GM23338 (cell line): ENCODE data around the gene AGPAT3.

Source experiments
- CREB1 ChIP-seq: fragments of 250-450 bp; sonication (Bioruptor Pico); IDR thresholded peaks from 2 replicates; pipeline ENCODE4 v1.5.0; 2020; ENCODE audit warnings: low read depth, mild to moderate bottlenecking, moderate library complexity
- EZH2 ChIP-seq: fragments of 200-600 bp; sonication (generic); IDR thresholded peaks from one replicate; pipeline ENCODE4 v1.8.0; 2017; ENCODE audit warnings: antibody characterized with exemption, mild to moderate bottlenecking, low read depth; ENCODE audit not compliant: unreplicated experiment
- EZH2phosphoT487 ChIP-seq: fragments of 200-600 bp; sonication (generic); IDR thresholded peaks from one replicate; pipeline ENCODE4 v1.8.1; 2018; ENCODE audit warnings: antibody characterized with exemption; ENCODE audit not compliant: unreplicated experiment
- JUNB ChIP-seq: IDR thresholded peaks from one replicate; pipeline ENCODE4 v1.6.1; 2016; ENCODE audit warnings: antibody characterized with exemption; ENCODE audit not compliant: unreplicated experiment
- NANOG ChIP-seq: IDR thresholded peaks from 2 replicates; pipeline ENCODE4 v1.6.1; 2016; ENCODE audit warnings: antibody characterized with exemption, borderline replicate concordance
- POLR2AphosphoS5 ChIP-seq: IDR thresholded peaks from 2 replicates; pipeline ENCODE4 v1.6.1; 2016; ENCODE audit warnings: antibody characterized with exemption, low read depth
- STAT1 ChIP-seq: IDR thresholded peaks from one replicate; pipeline ENCODE4 v1.6.1; 2016; ENCODE audit warnings: antibody characterized with exemption; ENCODE audit not compliant: unreplicated experiment
- ZNF114 ChIP-seq: fragments of 250-450 bp; sonication (Bioruptor Pico); IDR thresholded peaks from 2 replicates; pipeline ENCODE4 v1.5.0; 2020; ENCODE audit warnings: mild to moderate bottlenecking, moderate library complexity
- TF ChIP-seq, protein P1 (sequence below), 2 experiments: fragments of 200-600 bp in 1 of 2; sonication (generic) in 1 of 2; conservative IDR thresholded peaks; 2 replicates each; pipeline versions ENCODE4 v1.5.1 to v1.6.1; 2016 to 2017; ENCODE audit warnings: antibody characterized with exemption in 2 of 2, low read depth in 2 of 2, mild to moderate bottlenecking in 2 of 2, moderate library complexity in 1 of 2
- TF ChIP-seq, protein P2 (sequence below): IDR thresholded peaks from one replicate; pipeline ENCODE4 v1.6.1; 2018; ENCODE audit warnings: antibody characterized with exemption; ENCODE audit not compliant: unreplicated experiment

DNA sequence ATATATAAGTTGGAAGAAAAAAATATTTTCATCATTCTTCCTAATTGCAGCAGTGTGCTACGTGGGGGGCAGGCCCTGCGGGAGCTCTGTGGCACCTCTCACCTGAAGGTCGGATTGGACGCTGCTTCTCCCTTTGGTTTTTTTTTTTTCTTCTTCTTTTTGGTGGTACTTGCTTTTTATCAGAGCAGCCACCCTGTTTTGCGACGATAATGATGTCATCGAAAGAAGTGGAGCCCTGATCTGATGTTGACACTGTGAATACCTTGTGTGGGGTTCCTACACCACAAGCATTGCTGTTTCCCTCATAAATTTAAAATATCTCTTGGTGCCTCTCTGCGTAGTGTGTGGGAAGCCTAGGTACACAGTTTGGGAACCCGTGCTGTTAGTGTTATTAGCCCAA lies 152.6 kb downstream of the AGPAT3 start:
- no peak for TF ChIP-seq NANOG
- TF ChIP-seq, protein P1, sequence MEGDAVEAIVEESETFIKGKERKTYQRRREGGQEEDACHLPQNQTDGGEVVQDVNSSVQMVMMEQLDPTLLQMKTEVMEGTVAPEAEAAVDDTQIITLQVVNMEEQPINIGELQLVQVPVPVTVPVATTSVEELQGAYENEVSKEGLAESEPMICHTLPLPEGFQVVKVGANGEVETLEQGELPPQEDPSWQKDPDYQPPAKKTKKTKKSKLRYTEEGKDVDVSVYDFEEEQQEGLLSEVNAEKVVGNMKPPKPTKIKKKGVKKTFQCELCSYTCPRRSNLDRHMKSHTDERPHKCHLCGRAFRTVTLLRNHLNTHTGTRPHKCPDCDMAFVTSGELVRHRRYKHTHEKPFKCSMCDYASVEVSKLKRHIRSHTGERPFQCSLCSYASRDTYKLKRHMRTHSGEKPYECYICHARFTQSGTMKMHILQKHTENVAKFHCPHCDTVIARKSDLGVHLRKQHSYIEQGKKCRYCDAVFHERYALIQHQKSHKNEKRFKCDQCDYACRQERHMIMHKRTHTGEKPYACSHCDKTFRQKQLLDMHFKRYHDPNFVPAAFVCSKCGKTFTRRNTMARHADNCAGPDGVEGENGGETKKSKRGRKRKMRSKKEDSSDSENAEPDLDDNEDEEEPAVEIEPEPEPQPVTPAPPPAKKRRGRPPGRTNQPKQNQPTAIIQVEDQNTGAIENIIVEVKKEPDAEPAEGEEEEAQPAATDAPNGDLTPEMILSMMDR (conservative IDR thresholded peaks at IDR 0.05; ENCODE audit: low read depth in 2 of 2): no peak
- TF ChIP-seq POLR2AphosphoS5: no peak
- no peak for TF ChIP-seq CREB1
- TF ChIP-seq EZH2phosphoT487: no peak
- no peak for TF ChIP-seq EZH2
- TF ChIP-seq, protein P2, sequence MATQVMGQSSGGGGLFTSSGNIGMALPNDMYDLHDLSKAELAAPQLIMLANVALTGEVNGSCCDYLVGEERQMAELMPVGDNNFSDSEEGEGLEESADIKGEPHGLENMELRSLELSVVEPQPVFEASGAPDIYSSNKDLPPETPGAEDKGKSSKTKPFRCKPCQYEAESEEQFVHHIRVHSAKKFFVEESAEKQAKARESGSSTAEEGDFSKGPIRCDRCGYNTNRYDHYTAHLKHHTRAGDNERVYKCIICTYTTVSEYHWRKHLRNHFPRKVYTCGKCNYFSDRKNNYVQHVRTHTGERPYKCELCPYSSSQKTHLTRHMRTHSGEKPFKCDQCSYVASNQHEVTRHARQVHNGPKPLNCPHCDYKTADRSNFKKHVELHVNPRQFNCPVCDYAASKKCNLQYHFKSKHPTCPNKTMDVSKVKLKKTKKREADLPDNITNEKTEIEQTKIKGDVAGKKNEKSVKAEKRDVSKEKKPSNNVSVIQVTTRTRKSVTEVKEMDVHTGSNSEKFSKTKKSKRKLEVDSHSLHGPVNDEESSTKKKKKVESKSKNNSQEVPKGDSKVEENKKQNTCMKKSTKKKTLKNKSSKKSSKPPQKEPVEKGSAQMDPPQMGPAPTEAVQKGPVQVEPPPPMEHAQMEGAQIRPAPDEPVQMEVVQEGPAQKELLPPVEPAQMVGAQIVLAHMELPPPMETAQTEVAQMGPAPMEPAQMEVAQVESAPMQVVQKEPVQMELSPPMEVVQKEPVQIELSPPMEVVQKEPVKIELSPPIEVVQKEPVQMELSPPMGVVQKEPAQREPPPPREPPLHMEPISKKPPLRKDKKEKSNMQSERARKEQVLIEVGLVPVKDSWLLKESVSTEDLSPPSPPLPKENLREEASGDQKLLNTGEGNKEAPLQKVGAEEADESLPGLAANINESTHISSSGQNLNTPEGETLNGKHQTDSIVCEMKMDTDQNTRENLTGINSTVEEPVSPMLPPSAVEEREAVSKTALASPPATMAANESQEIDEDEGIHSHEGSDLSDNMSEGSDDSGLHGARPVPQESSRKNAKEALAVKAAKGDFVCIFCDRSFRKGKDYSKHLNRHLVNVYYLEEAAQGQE: no peak
- no peak for TF ChIP-seq JUNB
- no peak for TF ChIP-seq ZNF114 (CRISPR knock-in tag)
- TF ChIP-seq STAT1: no peak
